Liver (tissue), 9 donors: ENCODE results near the gene TRAIP. TPM values are rescaled to one million over a fixed set of nuclear protein-coding genes. Genes with fewer than 3 reads are reported as not detected.

Source experiments
- DNase-seq: peaks from one replicate; pipeline ENCODE4 v3.0.0-alpha.2; 2017; ENCODE audit warnings: low spot score
- H3K27ac ChIP-seq, 2 donors: one replicate each; pipeline ENCODE4 v1.7.0; 2013; ENCODE audit warnings: inconsistent platforms in 2 of 2, low read length in 2 of 2, control low read depth in 1 of 2, low read depth in 1 of 2, mild to moderate bottlenecking in 1 of 2
- H3K27me3 ChIP-seq, 4 donors: one replicate each; pipeline versions ENCODE4 v1.6.1 to v1.7.0; 2013; ENCODE audit warnings: low read length in 3 of 4, inconsistent platforms in 1 of 4, mild to moderate bottlenecking in 1 of 4, moderate library complexity in 1 of 4; ENCODE audit not compliant: control insufficient read depth in 4 of 4, insufficient read depth in 4 of 4
- H3K36me3 ChIP-seq, 4 donors: one replicate each; pipeline versions ENCODE4 v1.6.1 to v1.7.0; 2013; ENCODE audit warnings: low read length in 3 of 4, mild to moderate bottlenecking in 3 of 4, low read depth in 1 of 4, moderate library complexity in 1 of 4; ENCODE audit not compliant: control insufficient read depth in 4 of 4, insufficient read depth in 3 of 4
- H3K4me1 ChIP-seq, 4 donors: one replicate each; pipeline versions ENCODE4 v1.6.1 to v1.7.0; 2013; ENCODE audit warnings: low read length in 3 of 4, mild to moderate bottlenecking in 3 of 4, moderate library complexity in 1 of 4; ENCODE audit not compliant: control insufficient read depth in 4 of 4, insufficient read depth in 4 of 4
- H3K4me3 ChIP-seq, 3 donors: one replicate each; pipeline versions ENCODE4 v1.6.1 to v1.7.0; 2013; ENCODE audit warnings: low read length in 3 of 3, control low read depth in 1 of 3, low read depth in 1 of 3, mild to moderate bottlenecking in 1 of 3
- H3K9ac ChIP-seq, 2 donors: one replicate each; pipeline ENCODE4 v1.7.0; 2013; ENCODE audit warnings: low read length in 2 of 2, mild to moderate bottlenecking in 2 of 2, moderate library complexity in 2 of 2, control low read depth in 1 of 2, low read depth in 1 of 2
- H3K9me3 ChIP-seq, 4 donors: one replicate each; pipeline versions ENCODE4 v1.6.1 to v1.7.0; 2013; ENCODE audit warnings: low read length in 3 of 4; ENCODE audit not compliant: control insufficient read depth in 4 of 4
- ATF3 ChIP-seq: IDR thresholded peaks from 2 replicates; pipeline ENCODE4 v1.6.1; 2016; ENCODE audit warnings: antibody characterized with exemption
- CTCF ChIP-seq: fragments of 150-350 bp; IDR thresholded peaks from 2 replicates; pipeline ENCODE4 v1.5.1; 2017; ENCODE audit warnings: improper control_type of control experiment, low read depth, low read length; ENCODE audit not compliant: missing input control
- EGR1 ChIP-seq, 2 donors: IDR thresholded peaks; 2 replicates each; pipeline ENCODE4 v1.6.1; 2016 to 2018; ENCODE audit warnings: antibody characterized with exemption in 2 of 2, low read depth in 2 of 2
- FOXA1 ChIP-seq: IDR thresholded peaks from 2 replicates; pipeline ENCODE4 v1.6.1; 2016; ENCODE audit warnings: antibody characterized with exemption
- FOXA2 ChIP-seq: IDR thresholded peaks from 2 replicates; pipeline ENCODE4 v1.6.1; 2016; ENCODE audit warnings: antibody characterized with exemption
- GABPA ChIP-seq, 2 donors: IDR thresholded peaks in 1 of 2; conservative IDR thresholded peaks in 1 of 2; 2 replicates each; pipeline ENCODE4 v1.6.1; 2016; ENCODE audit warnings: antibody characterized with exemption in 2 of 2, mild to moderate bottlenecking in 1 of 2, moderate library complexity in 1 of 2
- HNF4A ChIP-seq, 2 donors: conservative IDR thresholded peaks; 2 replicates each; pipeline ENCODE4 v1.6.1; 2016; ENCODE audit warnings: antibody characterized with exemption in 2 of 2, mild to moderate bottlenecking in 2 of 2
- HNF4G ChIP-seq: IDR thresholded peaks from 2 replicates; pipeline ENCODE4 v1.6.1; 2016; ENCODE audit warnings: antibody characterized with exemption
- JUND ChIP-seq, 2 donors: IDR thresholded peaks; 2 replicates each; pipeline ENCODE4 v1.6.1; 2016; ENCODE audit warnings: antibody characterized with exemption in 2 of 2
- MAX ChIP-seq: IDR thresholded peaks from 2 replicates; pipeline ENCODE4 v1.6.1; 2016; ENCODE audit warnings: antibody characterized with exemption
- NR2F2 ChIP-seq: IDR thresholded peaks from 2 replicates; pipeline ENCODE4 v1.6.1; 2016; ENCODE audit warnings: antibody characterized with exemption
- RAD21 ChIP-seq, 2 donors: IDR thresholded peaks; 2 replicates each; pipeline ENCODE4 v1.6.1; 2016; ENCODE audit warnings: antibody characterized with exemption in 2 of 2, mild to moderate bottlenecking in 2 of 2
- REST ChIP-seq: IDR thresholded peaks from 2 replicates; pipeline ENCODE4 v1.6.1; 2016; ENCODE audit warnings: antibody characterized with exemption, mild to moderate bottlenecking
- RXRA ChIP-seq, 2 donors: IDR thresholded peaks; 2 replicates each; pipeline ENCODE4 v1.6.1; 2017 to 2018; ENCODE audit warnings: antibody characterized with exemption in 2 of 2, mild to moderate bottlenecking in 1 of 2
- SP1 ChIP-seq: IDR thresholded peaks from 2 replicates; pipeline ENCODE4 v1.6.1; 2018; ENCODE audit warnings: antibody characterized with exemption, mild to moderate bottlenecking
- TAF1 ChIP-seq: conservative IDR thresholded peaks from 2 replicates; pipeline ENCODE4 v1.6.1; 2016; ENCODE audit warnings: antibody characterized with exemption, mild to moderate bottlenecking
- YY1 ChIP-seq: IDR thresholded peaks from 2 replicates; pipeline ENCODE4 v1.6.1; 2016; ENCODE audit warnings: antibody characterized with exemption, mild to moderate bottlenecking
- ZBTB33 ChIP-seq: IDR thresholded peaks from 2 replicates; pipeline ENCODE4 v1.6.1; 2016; ENCODE audit warnings: antibody characterized with exemption
- WGBS: extraction: QIAGEN DNeasy Blood & Tissue Kit; methylation state at CpG from one replicate; pipeline ENCODE4 v1.1.7; 2013; 5-methylcytosine and 5-hydroxymethylcytosine counted together
- polyA plus RNA-seq, 2 donors: library from polyadenylated mRNA; stranded (reverse) in 1 of 2; unstranded in 1 of 2; fragments of 200-250 nt in 1 of 2; fragments of >200 nt in 1 of 2; fragmentation: Nextera tagmentation in 1 of 2; extraction: Ambion mirVana in 1 of 2; gene quantifications; one replicate each; pipeline versions ENCODE4 v1.2.1 to v1.2.3, GENCODE V29; 2013 to 2015
- total RNA-seq, 2 donors: library from RNA; depleted of rRNA; stranded (reverse); fragments of >200 nt; gene quantifications; one replicate each; pipeline ENCODE4 v1.2.3, GENCODE V29; 2014
- donor health status: healthy.
- donor health status: healthy.
- donor health status: healthy.
- donor health status: healthy.
- donor health status: healthy.

TRAIP gene
- total and polyA plus RNA-seq, 4 donors = 0.42 to 7.9 (median 0.64) TPM

- TF ChIP-seq REST = no peak
- TF ChIP-seq HNF4G = no peak
- TF ChIP-seq RXRA (IDR thresholded peaks at IDR 0.05) = no peak
- TF ChIP-seq HNF4A (conservative IDR thresholded peaks at IDR 0.05) = no peak
Observed at GRCh38 chr3:49867400-49867799, 11.0 kb upstream of the TRAIP start (continued).

GRCh38 chr3:49865198-49865784 is 8.9 kb upstream of the TRAIP start:
- 58% methylated on average over 7 of the region's 7 CpGs for WGBS
- Histone ChIP-seq H3K27me3 (peaks cover 0 to 4% (median 3%) of the 10 kb centered on the region in 4 donors), H3K4me3 (no peak overlapping the region), H3K9ac (no peak overlapping the region), H3K9me3 (no peaks in the 10 kb centered on the region), H3K27ac (no peak overlapping the region), H3K4me1 (peaks cover 3 to 8% (median 6%) of the 10 kb centered on the region in 4 donors), H3K36me3 (no peaks in the 10 kb centered on the region)
- DNase-seq = no peak
- no peak for TF ChIP-seq GABPA (IDR thresholded peaks at IDR 0.05 in 1 of 2, conservative IDR thresholded peaks at IDR 0.05 in 1 of 2)
- no peak for TF ChIP-seq NR2F2
- no peak for TF ChIP-seq JUND (IDR thresholded peaks at IDR 0.05)
- no peak for TF ChIP-seq CTCF
- TF ChIP-seq ZBTB33 = no peak
- TF ChIP-seq SP1 = no peak
- TF ChIP-seq HNF4G = no peak
- TF ChIP-seq EGR1 (IDR thresholded peaks at IDR 0.05; ENCODE audit: low read depth in 2 of 2) = no peak
- TF ChIP-seq FOXA1 = no peak
- TF ChIP-seq MAX = no peak
- no peak for TF ChIP-seq REST
- no peak for TF ChIP-seq TAF1
- no peak for TF ChIP-seq YY1
- TF ChIP-seq RAD21 (IDR thresholded peaks at IDR 0.05) = no peak
- TF ChIP-seq FOXA2 = no peak
- TF ChIP-seq RXRA (IDR thresholded peaks at IDR 0.05) = no peak
- TF ChIP-seq ATF3 = no peak
- no peak for TF ChIP-seq HNF4A (conservative IDR thresholded peaks at IDR 0.05)
